HepG2 (cell line): ENCODE results near the gene TOP3B. TPM values are rescaled to one million over a fixed set of nuclear protein-coding genes. Genes with fewer than 3 reads are reported as not detected.

Experiments
- ATAC-seq: fragments of 200-7000 bp; cut with Tn5 transposase; 3 replicates; pipeline ENCODE4 v1.9.1; 2020; ENCODE audit warnings: mild to moderate bottlenecking, moderate library complexity
- BruUV-seq: library from RNA; stranded (reverse); fragments of 400-500 nt; replicated peaks from 2 replicates; lab custom pipeline; 2021; lab: Mats Ljungman, UMichigan
- CTCF ChIA-PET: fragments of 300-600 bp; formaldehyde crosslinking; extraction: SDS; loops from one replicate; lab custom pipeline; 2021; ENCODE audit warnings: low total read pairs, inconsistent platforms, low intra/inter-chr PET ratio; lab: Yijun Ruan, JAX
- POLR2A ChIA-PET: fragments of 350-600 bp; sonication (Branson Sonifier 250); formaldehyde crosslinking; loops from one replicate; lab custom pipeline; 2020; ENCODE audit warnings: antibody characterized with exemption, inconsistent platforms; lab: Yijun Ruan, JAX
- DNase-seq: peaks from one replicate; pipeline ENCODE4 v3.0.0-alpha.2; 2015; ENCODE audit warnings: low spot score
- FAIRE-seq: peaks from 3 replicates; lab custom pipeline; 2011; peaks lifted over from hg19 to GRCh38; lab: Jason Lieb, UNC
- H2AFZ ChIP-seq: one replicate; pipeline ENCODE4 v1.6.1; 2011; ENCODE audit warnings: low read length, inconsistent platforms
- H3K27ac ChIP-seq: fragments of 300-600 bp; 3 replicates; pipeline ENCODE4 v1.8.0; 2011; ENCODE audit warnings: mixed run types, mild to moderate bottlenecking, mixed read lengths, low read length, inconsistent platforms; ENCODE audit not compliant: insufficient read depth; ENCODE audit errors: extremely low read length
- H3K27me3 ChIP-seq, 2 experiments: fragments of 200-600 bp in 1 of 2; 2 replicates in 1 of 2; 3 replicates in 1 of 2; pipeline versions ENCODE4 v1.6.0 to v1.8.0; 2011; ENCODE audit warnings: low read length in 2 of 2, mild to moderate bottlenecking in 2 of 2, moderate library complexity in 2 of 2, inconsistent platforms in 1 of 2; ENCODE audit not compliant: insufficient read depth in 2 of 2, control insufficient read depth in 1 of 2
- H3K36me3 ChIP-seq, 2 experiments: fragments of 200-600 bp in 1 of 2; replicated peaks in 1 of 2; 2 replicates in 1 of 2; 3 replicates in 1 of 2; pipeline versions ENCODE4 v1.5.1 to v1.8.0; 2011; ENCODE audit warnings: low read length in 2 of 2, inconsistent platforms in 1 of 2; ENCODE audit not compliant: insufficient read depth in 2 of 2, control insufficient read depth in 1 of 2
- H3K4me1 ChIP-seq: 2 replicates; pipeline ENCODE4 v1.5.1; 2012; ENCODE audit warnings: low read length, inconsistent platforms; ENCODE audit not compliant: insufficient read depth
- H3K4me2 ChIP-seq: 2 replicates; pipeline ENCODE4 v1.6.0; 2011; ENCODE audit warnings: low read depth, low read length, inconsistent platforms
- H3K4me3 ChIP-seq, 3 experiments: fragments of 200-600 bp in 1 of 3; sonication (generic), shearing (Covaris generic) in 1 of 3; replicated peaks in 1 of 3; 2 replicates each; pipeline ENCODE4 v1.5.1; 2011 to 2016; ENCODE audit warnings: low read length in 3 of 3, inconsistent platforms in 2 of 3, low read depth in 2 of 3, mild to moderate bottlenecking in 2 of 3, control low read depth in 1 of 3, mixed read lengths in 1 of 3; ENCODE audit not compliant: insufficient read depth in 1 of 3
- H3K79me2 ChIP-seq: one replicate; pipeline ENCODE4 v1.6.1; 2011; ENCODE audit warnings: low read length, inconsistent platforms; ENCODE audit not compliant: insufficient read depth
- H3K9ac ChIP-seq: 2 replicates; pipeline ENCODE4 v1.6.0; 2011; ENCODE audit warnings: mild to moderate bottlenecking, low read depth, low read length, inconsistent platforms; ENCODE audit not compliant: insufficient read depth
- H3K9me3 ChIP-seq: 2 replicates; pipeline ENCODE4 v1.5.1; 2012; ENCODE audit warnings: mild to moderate bottlenecking, low read length
- H4K20me1 ChIP-seq: 2 replicates; pipeline ENCODE4 v1.6.0; 2011; ENCODE audit warnings: inconsistent platforms, mild to moderate bottlenecking, low read length, moderate library complexity; ENCODE audit not compliant: insufficient read depth
- HDAC2 ChIP-seq: sonication (generic); formaldehyde crosslinking; IDR thresholded peaks from 2 replicates; pipeline ENCODE4 v1.4.0; 2020; ENCODE audit warnings: missing genetic modification reagents
- HOXA7 ChIP-seq: sonication (generic); formaldehyde crosslinking; IDR thresholded peaks from 2 replicates; pipeline ENCODE4 v1.8.1; 2022; ENCODE audit warnings: mild to moderate bottlenecking, missing genetic modification reagents, moderate library complexity
- NFE2L1 ChIP-seq: sonication (generic); formaldehyde crosslinking; IDR thresholded peaks from 2 replicates; pipeline ENCODE4 v1.4.0; 2020; ENCODE audit warnings: missing genetic modification reagents, mild to moderate bottlenecking, borderline replicate concordance
- NR2F1 ChIP-seq, 2 experiments: fragments of 450-650 bp in 1 of 2; formaldehyde crosslinking in 1 of 2; IDR thresholded peaks; 2 replicates each; pipeline versions ENCODE4 v1.5.0 to v1.6.1; 2016 to 2020; ENCODE audit warnings: mild to moderate bottlenecking in 1 of 2, missing compliant biosample characterization in 1 of 2, missing genetic modification reagents in 1 of 2, moderate library complexity in 1 of 2
- PHF20 ChIP-seq: sonication (generic); formaldehyde crosslinking; IDR thresholded peaks from 2 replicates; pipeline ENCODE4 v1.5.0; 2020; ENCODE audit warnings: mild to moderate bottlenecking, missing genetic modification reagents
- WGBS: methylation state at CpG from one replicate; pipeline ENCODE4 v1.1.6; 2017; ENCODE audit warnings: low lambda C conversion rate; 5-methylcytosine and 5-hydroxymethylcytosine counted together
- in situ Hi-C: cut with HindIII; loops from 2 replicates; pipeline ENCODE4 v1.10.0; 2017; ENCODE audit warnings: low pct_unique_long_range_greater_than_20kb; ENCODE audit not compliant: extremely low pct_ligation_motif_present
- intact Hi-C: fragments of 100-400 bp; cut with micrococcal nuclease; formaldehyde crosslinking; loops from one replicate; pipeline ENCODE4 v1.10.0; 2022; ENCODE audit not compliant: unreplicated experiment
- polyA plus RNA-seq, 8 experiments: library from polyadenylated mRNA; depleted of rRNA in 3 of 8; stranded (reverse) in 7 of 8; unstranded in 1 of 8; fragments of >200 nt; fragmentation: Illumina TruSeq in 4 of 8; extraction: Trizol in 4 of 8; gene quantifications; 2 replicates each; pipeline versions ENCODE4 v1.2.1 to v1.2.3, GENCODE V29; 2011 to 2016; ENCODE audit warnings: low read depth in 4 of 8, missing spikeins in 1 of 8, mixed read lengths in 1 of 8; ENCODE audit not compliant: insufficient read depth in 1 of 8
- total RNA-seq, 5 experiments: library from RNA; depleted of rRNA; stranded (reverse); fragments of >200 nt; fragmentation: Illumina TruSeq; extraction: Trizol; gene quantifications; 2 replicates each; pipeline ENCODE4 v1.2.3, GENCODE V29; 2016; ENCODE audit warnings: low read depth in 1 of 5
- TF ChIP-seq, protein P1 (sequence below): sonication (generic); formaldehyde crosslinking; IDR thresholded peaks from 2 replicates; pipeline ENCODE4 v1.4.0; 2020; ENCODE audit warnings: missing genetic modification reagents, mild to moderate bottlenecking, borderline replicate concordance

Gene TOP3B
- total and polyA plus RNA-seq, 2 of the 13 experiments (the other 11 are each of a cell fraction or from before 2014, with no cell fraction given): 28.5 to 29.7 TPM

GRCh38 chr22:22018825-22019658, 36.5 kb upstream of the TOP3B start:
- H3K4me2 ChIP-seq: no peak overlapping the region
- H2AFZ ChIP-seq: no peak overlapping the region
- TF ChIP-seq PHF20 (CRISPR knock-in tag) (no peak), HDAC2 (no peak), HOXA7 (no peak), NR2F1 (CRISPR knock-in tag; IDR thresholded peaks at IDR 0.05) (no peak), NFE2L1 (no peak)
- TF ChIP-seq, protein P1, sequence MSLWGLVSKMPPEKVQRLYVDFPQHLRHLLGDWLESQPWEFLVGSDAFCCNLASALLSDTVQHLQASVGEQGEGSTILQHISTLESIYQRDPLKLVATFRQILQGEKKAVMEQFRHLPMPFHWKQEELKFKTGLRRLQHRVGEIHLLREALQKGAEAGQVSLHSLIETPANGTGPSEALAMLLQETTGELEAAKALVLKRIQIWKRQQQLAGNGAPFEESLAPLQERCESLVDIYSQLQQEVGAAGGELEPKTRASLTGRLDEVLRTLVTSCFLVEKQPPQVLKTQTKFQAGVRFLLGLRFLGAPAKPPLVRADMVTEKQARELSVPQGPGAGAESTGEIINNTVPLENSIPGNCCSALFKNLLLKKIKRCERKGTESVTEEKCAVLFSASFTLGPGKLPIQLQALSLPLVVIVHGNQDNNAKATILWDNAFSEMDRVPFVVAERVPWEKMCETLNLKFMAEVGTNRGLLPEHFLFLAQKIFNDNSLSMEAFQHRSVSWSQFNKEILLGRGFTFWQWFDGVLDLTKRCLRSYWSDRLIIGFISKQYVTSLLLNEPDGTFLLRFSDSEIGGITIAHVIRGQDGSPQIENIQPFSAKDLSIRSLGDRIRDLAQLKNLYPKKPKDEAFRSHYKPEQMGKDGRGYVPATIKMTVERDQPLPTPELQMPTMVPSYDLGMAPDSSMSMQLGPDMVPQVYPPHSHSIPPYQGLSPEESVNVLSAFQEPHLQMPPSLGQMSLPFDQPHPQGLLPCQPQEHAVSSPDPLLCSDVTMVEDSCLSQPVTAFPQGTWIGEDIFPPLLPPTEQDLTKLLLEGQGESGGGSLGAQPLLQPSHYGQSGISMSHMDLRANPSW (CRISPR knock-in tag): no peak
- FAIRE-seq (no peak), ATAC-seq (no peak), DNase-seq (no peak)
- no TSS peak for BruUV-seq
- ChIA-PET CTCF (no interaction called here), POLR2A (no interaction called here)
- H3K27ac ChIP-seq: no peak overlapping the region
- 60% methylated on average over 10 of the region's 10 CpGs for WGBS
- H3K36me3 ChIP-seq: no peaks in the 10 kb centered on the region
- H3K79me2 ChIP-seq: no peaks in the 10 kb centered on the region
- H3K9me3 ChIP-seq: no peaks in the 10 kb centered on the region
- no peak overlapping the region for H3K4me3 ChIP-seq
- H3K9ac ChIP-seq: no peak overlapping the region
- H3K27me3 ChIP-seq: peaks cover 0 to 24% of the 10 kb centered on the region in 2 experiments; a peak in 4 of 5 replicates
- no peaks in the 10 kb centered on the region for H4K20me1 ChIP-seq
- H3K4me1 ChIP-seq: no peaks in the 10 kb centered on the region
- in situ Hi-C loops (no loop called here), intact Hi-C loops (no loop called here)
